DMS79 treated with DMSO at 0.1 percent for 48 hours (cell line): ENCODE data around the gene RNF207.

ENCODE experiments used
- DNase-seq: peaks from one replicate; lab custom pipeline; 2025; lab: John Stamatoyannopoulos, UW

RNF207 gene

DNA sequence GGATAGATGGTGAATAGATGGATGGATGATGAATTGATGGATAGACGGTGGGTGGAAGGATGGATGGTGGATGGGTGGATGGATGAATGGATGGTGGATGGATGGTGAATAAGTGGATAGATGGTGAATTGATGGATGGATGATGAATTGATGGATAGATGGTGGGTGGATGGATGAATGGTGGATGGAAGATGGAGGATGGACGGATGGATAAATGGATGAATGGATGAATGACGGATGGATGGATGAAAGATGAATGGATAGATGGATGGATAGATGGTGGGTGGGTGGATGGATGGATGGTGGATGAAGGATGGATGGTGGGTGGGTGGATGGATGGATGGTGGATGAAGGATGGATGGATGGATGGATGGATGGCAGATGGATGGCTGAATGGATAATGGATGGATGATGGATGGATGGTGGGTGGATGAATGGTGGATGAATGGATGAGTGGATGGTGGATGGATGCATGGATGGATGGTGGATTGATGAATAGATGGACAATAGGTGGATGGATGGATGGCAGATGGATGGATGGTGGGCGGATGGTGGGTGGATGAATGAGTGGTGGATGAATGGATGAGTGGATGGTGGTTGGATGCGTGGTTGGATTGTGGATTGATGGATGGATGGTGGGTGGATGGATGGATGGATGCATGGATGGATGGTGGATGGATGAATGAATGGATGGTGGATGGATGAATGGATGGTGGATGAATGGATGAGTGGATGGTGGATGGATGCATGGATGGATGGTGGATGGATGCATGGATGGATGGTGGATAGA lies 31.1 kb upstream of the RNF207 start:
- DNase-seq: no peak

GRCh38 chr1:6175411-6175828 lies 30.5 kb upstream of the RNF207 start:
- no peak for DNase-seq

DNA sequence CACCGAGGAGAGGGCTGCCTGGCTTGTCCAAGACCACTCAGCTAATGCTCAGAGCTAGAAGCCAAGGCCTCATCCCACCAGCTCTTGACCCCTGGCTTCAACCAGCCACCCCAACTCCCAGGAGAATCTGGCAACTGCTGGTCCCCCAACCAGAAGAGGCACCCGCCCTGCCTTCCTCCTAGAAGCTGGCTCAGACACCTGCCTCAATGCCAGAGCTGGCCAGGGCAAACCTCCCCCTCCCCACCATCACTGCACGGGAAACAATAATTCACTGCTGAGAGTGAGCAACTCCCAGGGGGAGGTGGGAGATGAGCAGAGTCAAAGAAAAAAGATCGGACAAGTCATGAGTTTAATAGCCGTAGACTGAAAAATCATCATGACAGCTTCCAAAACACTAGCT lies 29.1 kb upstream of the RNF207 start:
- no peak for DNase-seq

- no peak for DNase-seq
Observed at GRCh38 chr1:6177681-6178380, 28.1 kb upstream of the RNF207 start.

- peak; percentile 17 for DNase-seq
Observed at GRCh38 chr1:6178751-6179563, 27.0 kb upstream of the RNF207 start.

DNA sequence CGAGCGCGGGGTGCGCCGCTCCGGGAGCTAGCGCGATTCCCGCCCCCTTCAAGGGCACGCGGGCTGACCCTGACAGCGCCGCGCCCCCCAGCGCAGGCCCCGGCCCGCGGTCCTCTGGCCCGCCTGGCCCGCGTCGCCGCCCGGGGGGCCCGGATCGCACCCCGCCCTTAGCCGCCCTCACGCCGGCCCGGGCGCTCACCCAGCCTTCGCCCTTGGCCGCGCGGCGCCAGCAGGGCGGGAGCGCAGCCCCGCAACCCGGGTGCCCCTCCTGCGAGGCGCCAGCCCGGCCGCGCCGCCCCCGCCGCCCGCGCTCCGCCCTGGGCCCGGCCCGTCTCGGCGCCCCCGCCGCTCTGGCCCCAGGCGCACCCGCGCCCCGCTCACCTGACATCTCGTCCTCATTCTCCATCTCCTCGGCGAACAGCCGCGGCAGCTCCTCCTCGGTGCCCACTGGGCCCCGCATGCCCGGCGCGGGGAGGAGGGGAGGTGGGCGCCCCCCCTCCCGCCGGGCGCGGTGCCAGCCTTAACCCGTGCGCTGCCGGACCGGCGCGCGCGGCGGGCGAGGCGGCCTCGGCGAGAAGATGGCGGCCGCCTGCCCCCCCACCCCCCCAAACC lies 26.2 kb upstream of the RNF207 start:
- peak; percentile 22 for DNase-seq

- peak; percentile 24 for DNase-seq
Observed at GRCh38 chr1:6180268-6180706, 25.6 kb upstream of the RNF207 start, which contains the start of gene CHD5. TSS of gene CHD5 (minus strand) at chr1:6180321. CDS start at chr1:6180023, 298 bp downstream.

GRCh38 chr1:6180707-6181311 lies 25.1 kb upstream of the RNF207 start:
- peak; percentile 34 for DNase-seq

DNA sequence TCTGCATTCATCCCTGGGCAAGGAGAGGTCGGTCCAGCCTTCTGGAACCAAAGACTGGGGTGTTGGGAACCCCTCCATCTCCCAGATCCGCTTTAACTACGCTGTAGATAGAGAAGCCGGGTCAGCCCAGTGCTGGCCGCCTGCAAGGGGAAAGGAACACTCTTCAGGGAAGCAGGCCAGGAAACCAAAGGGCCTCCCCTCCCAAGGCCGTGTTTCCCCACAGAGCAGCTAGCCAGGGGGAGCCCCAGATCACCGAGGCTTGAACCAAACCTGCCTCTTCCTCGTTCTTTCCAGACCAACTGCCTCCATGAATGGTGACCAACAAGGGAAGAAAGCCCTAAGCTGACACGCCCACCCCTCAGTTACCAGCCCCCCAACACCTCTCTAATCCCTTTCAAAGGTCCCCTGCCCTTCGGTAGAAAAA lies 24.6 kb upstream of the RNF207 start:
- DNase-seq: no peak

DNA sequence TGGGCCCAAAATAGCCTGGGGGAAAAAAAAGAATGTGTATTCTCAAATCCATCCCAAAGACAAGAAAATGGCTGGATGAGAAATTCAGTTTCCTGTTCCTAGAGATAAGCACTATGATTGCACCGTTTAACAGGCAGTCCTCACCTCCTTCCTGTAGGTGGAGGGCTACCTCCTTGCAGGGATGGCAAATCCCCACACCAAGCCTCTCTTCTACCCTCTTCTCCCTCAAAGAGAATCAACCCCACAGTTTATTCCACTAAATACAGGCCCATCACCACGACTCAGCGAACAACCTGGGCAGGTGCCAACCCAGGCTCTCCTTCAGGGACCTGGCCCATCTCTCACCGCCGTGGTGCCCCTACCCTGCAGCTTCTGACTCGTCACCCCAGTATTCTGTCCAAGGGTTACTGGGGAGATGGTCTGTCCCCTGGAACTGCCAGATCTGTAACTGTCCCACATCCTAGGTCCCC lies 22.4 kb upstream of the RNF207 start:
- peak; percentile 50 for DNase-seq

DNA sequence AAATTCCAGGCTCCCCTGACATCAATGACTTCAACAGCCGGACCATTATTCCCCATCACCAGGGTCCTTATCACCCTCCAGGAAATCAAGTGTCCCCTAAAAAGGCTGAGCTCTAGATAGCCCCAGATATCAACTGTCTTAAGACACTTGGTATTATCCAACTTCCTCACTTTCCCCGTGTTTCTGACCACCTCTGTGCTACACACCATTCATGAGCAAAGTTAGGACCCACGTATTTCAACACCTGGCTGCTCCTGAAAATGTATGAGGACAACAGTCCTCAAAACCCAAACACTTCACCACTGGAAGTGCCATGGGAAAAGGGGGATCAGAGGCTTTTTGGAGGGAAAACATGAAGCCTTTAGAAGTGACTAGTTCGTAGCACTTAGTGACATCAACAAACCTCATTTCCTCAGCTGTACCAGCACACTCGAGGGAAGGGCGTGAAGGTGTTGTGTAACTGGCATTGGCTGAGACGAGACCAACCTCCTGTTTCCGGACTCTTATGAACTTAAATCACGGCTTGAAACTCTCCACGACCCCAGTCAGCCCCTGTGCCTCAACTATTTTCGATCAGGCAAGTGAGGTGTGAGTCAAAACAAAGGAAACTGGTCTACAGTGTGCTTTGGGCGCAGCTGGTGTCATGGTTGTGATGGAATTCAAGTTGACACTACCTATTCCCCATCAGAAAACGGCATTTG lies 21.7 kb upstream of the RNF207 start:
- no peak for DNase-seq

DNA sequence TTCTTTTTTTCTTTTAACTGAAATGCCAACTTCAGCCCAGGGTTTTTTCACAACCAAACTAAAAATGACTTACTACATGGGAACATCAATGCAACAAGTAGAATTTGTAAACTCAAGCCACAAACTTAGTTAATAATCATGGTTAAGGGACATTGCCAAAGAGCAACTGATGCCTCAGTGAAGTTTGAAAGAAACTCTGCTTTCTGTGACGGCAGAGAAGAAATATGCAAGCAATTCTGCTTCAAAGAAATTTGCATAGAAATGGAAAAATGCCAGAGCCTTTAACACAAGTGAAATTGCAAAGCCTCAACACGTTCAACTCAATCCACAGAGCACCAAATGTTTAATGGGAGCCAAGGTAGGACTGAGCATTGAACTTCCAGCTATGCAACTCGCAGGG lies 20.8 kb upstream of the RNF207 start:
- DNase-seq: no peak

- DNase-seq: peak; percentile 13
Observed at GRCh38 chr1:6185635-6186382, 20.1 kb upstream of the RNF207 start.

DNA sequence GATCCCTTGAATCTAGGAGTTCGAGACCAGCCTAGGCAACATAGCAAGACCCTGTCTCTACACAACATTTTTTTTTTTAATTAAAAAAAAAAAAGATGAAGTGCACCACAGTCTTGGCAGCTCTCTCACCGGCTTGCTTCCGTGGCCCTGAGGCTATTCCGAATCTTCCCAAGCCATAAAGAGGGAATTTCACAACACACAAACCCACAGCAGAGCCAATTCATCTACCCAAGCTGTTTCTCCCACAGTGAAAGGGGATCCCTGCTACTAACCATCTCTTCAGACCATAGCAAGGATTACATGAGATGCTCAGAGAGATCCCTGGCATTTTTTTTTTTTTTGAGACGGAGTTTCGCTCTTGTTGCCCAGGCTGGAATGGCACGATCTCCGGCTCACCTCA lies 17.5 kb upstream of the RNF207 start:
- DNase-seq: no peak

- DNase-seq: no peak
Observed at GRCh38 chr1:6191968-6192367, 14.0 kb upstream of the RNF207 start.

DNA sequence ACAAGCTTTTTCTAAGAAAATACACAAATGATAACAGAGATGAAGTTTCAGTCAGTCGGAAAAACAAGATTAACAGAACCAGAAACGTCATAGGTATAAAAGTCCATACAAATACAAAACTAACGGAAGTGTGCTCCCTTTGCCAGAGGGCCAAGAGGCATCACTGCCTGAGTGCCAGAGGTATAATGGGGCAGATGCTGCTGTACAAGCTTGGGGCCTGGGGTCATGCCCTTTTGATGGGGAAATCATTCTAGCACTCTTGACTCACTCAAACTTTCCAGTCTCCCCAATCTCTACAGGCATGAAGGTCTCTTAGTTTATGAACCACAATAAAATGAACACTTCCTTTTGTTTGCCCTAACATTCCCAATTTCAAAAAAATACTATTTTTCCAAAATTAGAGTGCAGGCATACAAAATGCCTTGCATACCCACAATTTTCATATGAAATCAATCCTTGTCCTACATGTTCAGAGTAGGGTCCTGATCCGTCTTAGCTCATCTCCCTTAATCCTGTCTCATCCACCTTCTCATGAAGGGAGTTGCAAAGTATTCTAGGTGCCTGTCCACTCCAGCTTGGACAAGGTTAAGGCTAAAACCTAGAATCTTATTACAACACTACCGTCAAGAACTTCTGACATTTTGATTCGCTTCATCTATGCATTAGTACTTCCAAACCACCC lies 8.0 kb upstream of the RNF207 start:
- DNase-seq: no peak

- no peak for DNase-seq
Observed at GRCh38 chr1:6198646-6199297, 7.1 kb upstream of the RNF207 start.

GRCh38 chr1:6199298-6200187 lies 6.4 kb upstream of the RNF207 start, which contains the start of gene RPL22:
TSS of gene RPL22 (minus strand) at chr1:6199595. CDS start at chr1:6199573, 22 bp downstream.
- peak; percentile 99 for DNase-seq
